Panc1 (cell line): Measurements from ENCODE around the gene ACTR8.

ENCODE experiments used
- POLR2AphosphoS5 ChIP-seq: IDR thresholded peaks from 2 replicates; pipeline ENCODE4 v1.6.1; 2012; ENCODE audit warnings: mild to moderate bottlenecking, low read depth, low read length, moderate library complexity
- TF ChIP-seq, protein P1 (sequence below): fragments of 450-650 bp; IDR thresholded peaks from 2 replicates; pipeline ENCODE4 v1.5.1; 2017; ENCODE audit warnings: mild to moderate bottlenecking

DNA sequence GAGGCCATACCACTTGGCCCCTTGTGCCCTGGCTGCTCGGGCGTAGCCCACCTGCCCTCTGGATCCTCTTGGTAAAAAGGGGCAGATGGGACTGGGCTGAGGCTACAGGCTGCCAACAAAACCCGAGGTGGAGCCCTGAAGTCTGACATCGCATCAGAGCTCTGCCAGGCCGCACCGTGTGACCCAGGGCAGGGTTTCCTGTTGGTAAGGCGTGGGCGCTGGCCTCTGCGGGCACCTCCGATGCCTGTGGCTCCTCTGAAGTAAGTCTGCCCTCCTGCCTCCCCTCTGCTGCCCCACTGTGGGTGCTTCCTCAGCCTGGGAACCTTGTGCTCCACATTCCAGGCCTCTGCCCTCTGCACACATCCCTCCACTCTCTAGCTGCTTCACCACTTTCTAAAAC lies 44.6 kb downstream of the ACTR8 start:
- TF ChIP-seq, protein P1, sequence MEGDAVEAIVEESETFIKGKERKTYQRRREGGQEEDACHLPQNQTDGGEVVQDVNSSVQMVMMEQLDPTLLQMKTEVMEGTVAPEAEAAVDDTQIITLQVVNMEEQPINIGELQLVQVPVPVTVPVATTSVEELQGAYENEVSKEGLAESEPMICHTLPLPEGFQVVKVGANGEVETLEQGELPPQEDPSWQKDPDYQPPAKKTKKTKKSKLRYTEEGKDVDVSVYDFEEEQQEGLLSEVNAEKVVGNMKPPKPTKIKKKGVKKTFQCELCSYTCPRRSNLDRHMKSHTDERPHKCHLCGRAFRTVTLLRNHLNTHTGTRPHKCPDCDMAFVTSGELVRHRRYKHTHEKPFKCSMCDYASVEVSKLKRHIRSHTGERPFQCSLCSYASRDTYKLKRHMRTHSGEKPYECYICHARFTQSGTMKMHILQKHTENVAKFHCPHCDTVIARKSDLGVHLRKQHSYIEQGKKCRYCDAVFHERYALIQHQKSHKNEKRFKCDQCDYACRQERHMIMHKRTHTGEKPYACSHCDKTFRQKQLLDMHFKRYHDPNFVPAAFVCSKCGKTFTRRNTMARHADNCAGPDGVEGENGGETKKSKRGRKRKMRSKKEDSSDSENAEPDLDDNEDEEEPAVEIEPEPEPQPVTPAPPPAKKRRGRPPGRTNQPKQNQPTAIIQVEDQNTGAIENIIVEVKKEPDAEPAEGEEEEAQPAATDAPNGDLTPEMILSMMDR, result no peak
- TF ChIP-seq POLR2AphosphoS5, result no peak
